RPMI7951 (cell line): ENCODE results near the gene ZDHHC15. TPM values are rescaled to one million over a fixed set of nuclear protein-coding genes. Genes with fewer than 3 reads are reported as not detected.

Experiments used
- total RNA-seq: library from RNA; depleted of rRNA; stranded (reverse); fragments of >200 nt; shearing (Covaris generic); gene quantifications from 2 replicates; pipeline ENCODE4 v1.2.3, GENCODE V29; 2014; rRNA removed

Gene ZDHHC15
- total RNA-seq, 1 experiment from 2014 or later: 0.84 TPM

Other genes with a start within 250 kb of the ZDHHC15 start
- gene UPRT, start 249.0 kb downstream of the ZDHHC15 start, total RNA-seq: 15.5 and 19.6 TPM in 2 replicates